Measurements from ENCODE around the gene BOK. TPM values are rescaled to one million over a fixed set of nuclear protein-coding genes. Genes with fewer than 3 reads are reported as not detected.

BOK gene
- total RNA-seq, 1 donor from 2014 or later = 64.9 TPM

DNA sequence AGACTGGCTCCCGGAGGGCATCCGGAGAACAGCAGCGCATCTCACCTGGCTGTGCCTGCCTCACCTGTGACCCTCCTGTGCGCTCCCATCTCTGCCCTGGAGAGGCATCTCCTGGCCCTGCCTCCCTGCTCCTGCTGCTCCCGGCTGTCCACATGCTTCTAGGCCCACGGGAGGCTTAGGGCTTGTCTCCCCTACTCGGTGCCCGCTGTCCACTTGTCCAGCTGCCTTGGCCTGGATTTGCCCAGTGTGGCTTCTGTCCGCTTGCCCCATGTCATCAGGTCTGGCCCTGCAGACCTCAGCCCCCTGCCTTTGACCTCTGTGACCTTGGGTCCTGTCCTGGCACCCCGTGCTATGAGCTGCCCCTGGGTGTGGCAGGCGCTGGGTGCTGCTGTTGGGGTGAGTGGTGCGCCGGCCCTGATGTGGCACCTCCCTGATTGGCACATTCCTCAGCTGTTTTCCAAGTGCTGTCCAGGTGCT is 4.5 kb downstream of the BOK start:
- Histone ChIP-seq H3K4me1 (ENCODE audit: insufficient read depth, low read length) (peaks cover 25% of the 10 kb centered on the region), H3K27me3 (ENCODE audit: insufficient read depth, low read length) (no peaks in the 10 kb centered on the region), H3K36me3 (ENCODE audit: insufficient read depth, low read length) (no peaks in the 10 kb centered on the region), H3K27ac (ENCODE audit: low read depth, low read length) (no peak overlapping the region), H3K9ac (ENCODE audit: low read length) (no peak overlapping the region), H3K79me2 (ENCODE audit: insufficient read depth, low read length) (peaks cover 51% of the 10 kb centered on the region), H3K4me3 (ENCODE audit: insufficient read depth, low read depth, low read length) (no peak overlapping the region), H4K20me1 (ENCODE audit: insufficient read depth, low read length) (peaks cover 71% of the 10 kb centered on the region), H2AFZ (ENCODE audit: low read depth, low read length) (no peak overlapping the region), H3K4me2 (ENCODE audit: low read length) (no peak overlapping the region), H3K9me3 (ENCODE audit: insufficient read depth, low read depth, low read length) (no peaks in the 10 kb centered on the region)
- Mint-ChIP-seq H3K9me3 (ENCODE audit: unreplicated experiment) (peaks cover 1% of the 10 kb centered on the region), H3K4me1 (ENCODE audit: low read depth, unreplicated experiment) (peaks cover 8% of the 10 kb centered on the region), H3K36me3 (ENCODE audit: low read depth, unreplicated experiment) (peaks cover 1% of the 10 kb centered on the region), H3K27me3 (ENCODE audit: low read depth, unreplicated experiment) (no peaks in the 10 kb centered on the region), H3K27ac (ENCODE audit: unreplicated experiment) (no peak overlapping the region), H3K4me3 (ENCODE audit: unreplicated experiment) (no peak overlapping the region)
- FAIRE-seq (no peak), DNase-seq (ENCODE audit: low read depth) (no peak)
- TF ChIP-seq EZH2 (IDR thresholded peaks at IDR 0.05; ENCODE audit: insufficient read depth, low read length) = no peak
- TF ChIP-seq, protein P1, sequence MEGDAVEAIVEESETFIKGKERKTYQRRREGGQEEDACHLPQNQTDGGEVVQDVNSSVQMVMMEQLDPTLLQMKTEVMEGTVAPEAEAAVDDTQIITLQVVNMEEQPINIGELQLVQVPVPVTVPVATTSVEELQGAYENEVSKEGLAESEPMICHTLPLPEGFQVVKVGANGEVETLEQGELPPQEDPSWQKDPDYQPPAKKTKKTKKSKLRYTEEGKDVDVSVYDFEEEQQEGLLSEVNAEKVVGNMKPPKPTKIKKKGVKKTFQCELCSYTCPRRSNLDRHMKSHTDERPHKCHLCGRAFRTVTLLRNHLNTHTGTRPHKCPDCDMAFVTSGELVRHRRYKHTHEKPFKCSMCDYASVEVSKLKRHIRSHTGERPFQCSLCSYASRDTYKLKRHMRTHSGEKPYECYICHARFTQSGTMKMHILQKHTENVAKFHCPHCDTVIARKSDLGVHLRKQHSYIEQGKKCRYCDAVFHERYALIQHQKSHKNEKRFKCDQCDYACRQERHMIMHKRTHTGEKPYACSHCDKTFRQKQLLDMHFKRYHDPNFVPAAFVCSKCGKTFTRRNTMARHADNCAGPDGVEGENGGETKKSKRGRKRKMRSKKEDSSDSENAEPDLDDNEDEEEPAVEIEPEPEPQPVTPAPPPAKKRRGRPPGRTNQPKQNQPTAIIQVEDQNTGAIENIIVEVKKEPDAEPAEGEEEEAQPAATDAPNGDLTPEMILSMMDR (IDR thresholded peaks at IDR 0.05; ENCODE audit: insufficient read depth, low read depth, low read length) = no peak

DNA sequence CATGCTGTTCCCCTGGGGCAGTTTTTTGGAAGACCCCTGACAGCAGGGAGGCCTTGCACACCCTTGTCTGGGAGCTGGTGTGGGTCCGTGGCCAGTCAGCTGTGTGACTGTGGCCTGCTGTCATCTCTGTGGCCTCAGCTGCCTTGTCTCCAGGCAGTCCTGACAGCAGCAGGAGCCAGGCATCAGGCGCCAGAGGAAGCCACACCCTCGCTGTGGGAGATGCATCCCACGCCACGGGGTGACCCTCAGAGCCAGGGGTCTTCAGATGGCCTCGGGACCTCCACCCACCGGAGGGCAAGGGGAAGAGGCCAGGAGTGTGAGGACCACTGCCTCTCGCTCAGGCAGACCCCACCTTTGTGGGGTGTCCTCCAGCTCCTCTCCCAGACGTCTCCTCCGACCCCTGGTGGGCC is 5.0 kb downstream of the BOK start:
- Mint-ChIP-seq H3K9me3 (ENCODE audit: unreplicated experiment) (no peaks in the 10 kb centered on the region), H3K27me3 (ENCODE audit: low read depth, unreplicated experiment) (no peaks in the 10 kb centered on the region), H3K4me3 (ENCODE audit: unreplicated experiment) (no peak overlapping the region), H3K36me3 (ENCODE audit: low read depth, unreplicated experiment) (peaks cover 2% of the 10 kb centered on the region), H3K27ac (ENCODE audit: unreplicated experiment) (no peak overlapping the region), H3K4me1 (ENCODE audit: low read depth, unreplicated experiment) (peaks cover 5% of the 10 kb centered on the region)
- H3K36me3 ChIP-seq (ENCODE audit: insufficient read depth, low read length) = no peaks in the 10 kb centered on the region
- no peak overlapping the region for H3K9ac ChIP-seq (ENCODE audit: low read length)
- no peak for DNase-seq (ENCODE audit: low read depth)
- no peak overlapping the region for H3K4me3 ChIP-seq (ENCODE audit: insufficient read depth, low read depth, low read length)
- no peak overlapping the region for H3K4me2 ChIP-seq (ENCODE audit: low read length)
- H4K20me1 ChIP-seq (ENCODE audit: insufficient read depth, low read length) = peaks cover 73% of the 10 kb centered on the region
- no peak for FAIRE-seq
- peaks cover 25% of the 10 kb centered on the region for H3K4me1 ChIP-seq (ENCODE audit: insufficient read depth, low read length)
- no peaks in the 10 kb centered on the region for H3K27me3 ChIP-seq (ENCODE audit: insufficient read depth, low read length)
- H2AFZ ChIP-seq (ENCODE audit: low read depth, low read length) = no peak overlapping the region
- no peak for TF ChIP-seq EZH2 (IDR thresholded peaks at IDR 0.05; ENCODE audit: insufficient read depth, low read length)
- TF ChIP-seq, protein P1 (IDR thresholded peaks at IDR 0.05; ENCODE audit: insufficient read depth, low read depth, low read length) = no peak
- H3K27ac ChIP-seq (ENCODE audit: low read depth, low read length) = no peak overlapping the region
- H3K9me3 ChIP-seq (ENCODE audit: insufficient read depth, low read depth, low read length) = no peaks in the 10 kb centered on the region
- peaks cover 51% of the 10 kb centered on the region for H3K79me2 ChIP-seq (ENCODE audit: insufficient read depth, low read length)

DNA sequence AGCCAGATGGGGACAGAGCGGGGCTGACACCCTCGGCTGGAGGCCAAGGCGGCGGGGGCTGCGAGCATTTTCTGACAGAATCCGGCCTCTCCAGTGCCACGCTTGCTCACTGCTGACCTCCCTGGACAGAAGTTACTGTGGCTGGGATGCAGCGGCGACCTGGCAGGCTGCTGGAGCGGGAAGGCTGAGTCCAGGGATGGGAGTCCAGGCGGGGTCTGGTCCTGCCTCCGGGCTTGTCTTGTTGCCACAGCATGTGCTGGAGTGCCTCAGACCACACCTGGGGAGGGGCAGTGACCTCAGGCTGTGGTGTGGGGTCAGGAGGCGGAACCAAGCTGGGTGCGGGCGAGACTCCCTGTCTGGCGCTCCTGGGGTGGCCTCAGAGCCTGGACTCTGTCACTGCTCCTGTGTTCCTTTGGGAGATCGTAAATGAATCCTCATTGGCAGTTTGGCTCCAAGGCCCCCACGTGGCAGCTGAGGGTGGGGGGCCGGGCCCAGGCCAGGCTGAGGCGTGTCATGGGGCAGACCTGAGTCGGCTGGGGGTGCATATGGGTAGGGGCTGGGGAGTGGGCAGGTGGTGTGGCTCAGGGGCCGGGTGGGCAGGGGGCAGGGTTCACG is 5.5 kb downstream of the BOK start:
- Mint-ChIP-seq H3K4me1 (ENCODE audit: low read depth, unreplicated experiment) (peaks cover 5% of the 10 kb centered on the region), H3K9me3 (ENCODE audit: unreplicated experiment) (no peaks in the 10 kb centered on the region), H3K4me3 (ENCODE audit: unreplicated experiment) (no peak overlapping the region), H3K36me3 (ENCODE audit: low read depth, unreplicated experiment) (peaks cover 4% of the 10 kb centered on the region), H3K27ac (ENCODE audit: unreplicated experiment) (no peak overlapping the region), H3K27me3 (ENCODE audit: low read depth, unreplicated experiment) (no peaks in the 10 kb centered on the region)
- H3K27me3 ChIP-seq (ENCODE audit: insufficient read depth, low read length) = no peaks in the 10 kb centered on the region
- no peak overlapping the region for H3K4me2 ChIP-seq (ENCODE audit: low read length)
- no peak for TF ChIP-seq EZH2 (IDR thresholded peaks at IDR 0.05; ENCODE audit: insufficient read depth, low read length)
- TF ChIP-seq, protein P1 (IDR thresholded peaks at IDR 0.05; ENCODE audit: insufficient read depth, low read depth, low read length) = no peak
- no peaks in the 10 kb centered on the region for H3K9me3 ChIP-seq (ENCODE audit: insufficient read depth, low read depth, low read length)
- H3K4me3 ChIP-seq (ENCODE audit: insufficient read depth, low read depth, low read length) = no peak overlapping the region
- no peak overlapping the region for H3K27ac ChIP-seq (ENCODE audit: low read depth, low read length)
- FAIRE-seq (no peak), DNase-seq (ENCODE audit: low read depth) (no peak)
- peaks cover 25% of the 10 kb centered on the region for H3K4me1 ChIP-seq (ENCODE audit: insufficient read depth, low read length)
- H3K9ac ChIP-seq (ENCODE audit: low read length) = no peak overlapping the region
- no peak overlapping the region for H2AFZ ChIP-seq (ENCODE audit: low read depth, low read length)
- H3K79me2 ChIP-seq (ENCODE audit: insufficient read depth, low read length) = peaks cover 51% of the 10 kb centered on the region
- H3K36me3 ChIP-seq (ENCODE audit: insufficient read depth, low read length) = no peaks in the 10 kb centered on the region
- H4K20me1 ChIP-seq (ENCODE audit: insufficient read depth, low read length) = peaks cover 76% of the 10 kb centered on the region

Data from astrocyte (in vitro differentiated cells and primary cell).